Transverse colon (tissue), 4 donors: ENCODE results near the gene ZNF500.

Source experiments
- CTCF ChIP-seq, 5 experiments: fragments of 200-600 bp in 3 of 5; fragments of 450-650 bp in 2 of 5; sonication (generic) in 3 of 5; IDR thresholded peaks; 1 replicate in 2 of 5; 2 replicates in 3 of 5; pipeline ENCODE4 v1.5.1; 2016 to 2017; ENCODE audit warnings: antibody characterized with exemption in 5 of 5, inconsistent platforms in 3 of 5, mild to moderate bottlenecking in 2 of 5, moderate library complexity in 1 of 5
- POLR2A ChIP-seq: fragments of 450-650 bp; IDR thresholded peaks from one replicate; pipeline ENCODE4 v1.6.1; 2016; ENCODE audit warnings: antibody characterized with exemption, mild to moderate bottlenecking, moderate library complexity
- POLR2AphosphoS5 ChIP-seq, 3 donors: sonication (generic); formaldehyde crosslinking; IDR thresholded peaks; one replicate each; pipeline ENCODE4 v1.6.1; 2016; ENCODE audit warnings: antibody characterized with exemption in 3 of 3

- TF ChIP-seq POLR2AphosphoS5 (IDR thresholded peaks at IDR 0.05): no peak
- no peak for TF ChIP-seq CTCF (IDR thresholded peaks at IDR 0.05)
- TF ChIP-seq POLR2A: no peak
Measured at GRCh38 chr16:4698321-4699045, 68.5 kb downstream of the ZNF500 start.
